Measurements from ENCODE around the gene RERE.

Gene RERE

DNA sequence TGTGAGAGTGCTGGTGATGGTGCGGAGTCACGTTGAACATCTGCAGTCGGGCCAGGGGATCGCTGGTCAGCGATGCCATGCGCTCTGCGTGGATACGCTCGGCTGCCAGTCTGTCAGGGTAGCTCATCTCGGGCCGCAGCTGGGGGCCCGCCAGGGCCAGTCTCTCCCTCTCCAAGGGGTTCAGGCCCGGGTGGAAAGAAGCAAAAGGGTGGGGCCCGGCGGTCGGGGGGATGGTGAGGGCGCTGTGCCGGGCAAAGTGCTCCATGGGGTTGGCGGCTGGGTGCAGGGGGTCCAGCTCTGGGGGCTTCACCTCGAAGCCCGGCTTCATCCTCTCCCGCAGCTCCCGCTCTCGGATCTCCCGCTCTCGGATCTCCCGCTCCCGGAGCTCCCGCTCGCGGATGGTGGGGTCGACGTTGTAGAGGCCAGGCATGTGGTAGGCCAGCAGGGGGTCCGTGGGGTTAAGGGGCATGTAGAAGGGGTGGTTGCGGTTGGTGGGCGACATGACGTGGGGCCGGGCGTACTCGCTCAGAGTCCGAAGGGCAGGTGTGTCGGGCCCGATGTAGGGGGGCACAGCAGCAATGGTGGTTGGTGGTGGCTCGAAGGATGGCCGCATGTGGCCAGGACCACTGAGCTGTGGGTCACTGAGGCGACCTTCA, 459.1 kb downstream of the RERE start:
- TF ChIP-seq ZBTB7A (IDR thresholded peaks at IDR 0.05; ENCODE audit: low read depth) (no peak), TCF12 (IDR thresholded peaks at IDR 0.05; ENCODE audit: low read depth) (no peak)

DNA sequence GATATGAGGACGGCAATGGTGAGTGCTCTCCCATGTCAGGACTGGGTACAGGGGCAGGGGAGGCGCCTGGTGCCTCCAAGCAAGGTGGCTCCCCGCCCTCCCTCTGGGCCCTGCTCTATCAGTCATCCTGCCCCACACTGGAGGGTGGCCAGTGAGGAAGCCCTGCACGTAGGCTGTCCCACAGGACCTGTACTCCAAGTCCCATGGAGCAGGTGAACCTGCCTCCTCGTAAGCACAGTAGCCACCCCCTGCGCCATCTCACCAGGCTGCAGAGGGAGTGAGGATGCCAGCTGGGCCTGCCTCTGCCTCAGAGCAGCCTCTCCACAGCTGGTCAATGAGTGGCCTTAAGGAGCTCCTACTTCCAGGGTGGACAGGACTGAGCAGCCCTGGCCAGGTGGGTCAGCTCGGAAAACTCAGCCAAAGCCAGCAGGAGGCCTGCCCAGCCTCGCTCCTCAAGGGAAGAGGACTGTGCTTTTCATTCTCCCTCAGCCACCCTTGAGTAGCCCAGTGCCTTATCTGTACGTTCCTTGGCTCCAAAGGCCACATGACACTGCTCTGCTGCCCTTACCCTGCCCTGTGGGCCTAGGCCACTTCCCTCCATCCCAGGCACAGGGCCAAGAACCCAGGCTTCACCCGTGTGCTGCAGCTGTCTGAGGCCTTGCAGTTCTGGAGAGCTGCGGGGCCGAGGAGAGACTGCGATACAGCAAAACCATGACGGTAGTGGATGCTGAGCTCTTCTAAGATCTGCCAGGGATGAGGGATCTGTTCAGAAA, 459.9 kb downstream of the RERE start:
- no peak for TF ChIP-seq NFIC (IDR thresholded peaks at IDR 0.05)
- TF ChIP-seq CEBPB (IDR thresholded peaks at IDR 0.05) = no peak
- TF ChIP-seq ZBTB7A (IDR thresholded peaks at IDR 0.05; ENCODE audit: low read depth) = no peak
- TF ChIP-seq USF1 (IDR thresholded peaks at IDR 0.05) = no peak
- TF ChIP-seq TAF1 (IDR thresholded peaks at IDR 0.05; ENCODE audit: low read depth) = no peak
- TF ChIP-seq, protein P1, sequence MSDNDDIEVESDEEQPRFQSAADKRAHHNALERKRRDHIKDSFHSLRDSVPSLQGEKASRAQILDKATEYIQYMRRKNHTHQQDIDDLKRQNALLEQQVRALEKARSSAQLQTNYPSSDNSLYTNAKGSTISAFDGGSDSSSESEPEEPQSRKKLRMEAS (IDR thresholded peaks at IDR 0.05) = no peak
- no peak for TF ChIP-seq EGR1 (IDR thresholded peaks at IDR 0.05)
- TF ChIP-seq TCF12 (IDR thresholded peaks at IDR 0.05; ENCODE audit: low read depth) = no peak
- TF ChIP-seq FOXM1 (IDR thresholded peaks at IDR 0.05; ENCODE audit: borderline replicate concordance, low read depth) = no peak

- TF ChIP-seq TEAD4 (IDR thresholded peaks at IDR 0.05) (no peak), YY1 (IDR thresholded peaks at IDR 0.05; ENCODE audit: low read depth) (no peak), TAF1 (IDR thresholded peaks at IDR 0.05; ENCODE audit: low read depth) (no peak), EGR1 (IDR thresholded peaks at IDR 0.05) (no peak)
These were observed 460.9 kb downstream of the RERE start for GRCh38 chr1:8356256-8357209.

DNA sequence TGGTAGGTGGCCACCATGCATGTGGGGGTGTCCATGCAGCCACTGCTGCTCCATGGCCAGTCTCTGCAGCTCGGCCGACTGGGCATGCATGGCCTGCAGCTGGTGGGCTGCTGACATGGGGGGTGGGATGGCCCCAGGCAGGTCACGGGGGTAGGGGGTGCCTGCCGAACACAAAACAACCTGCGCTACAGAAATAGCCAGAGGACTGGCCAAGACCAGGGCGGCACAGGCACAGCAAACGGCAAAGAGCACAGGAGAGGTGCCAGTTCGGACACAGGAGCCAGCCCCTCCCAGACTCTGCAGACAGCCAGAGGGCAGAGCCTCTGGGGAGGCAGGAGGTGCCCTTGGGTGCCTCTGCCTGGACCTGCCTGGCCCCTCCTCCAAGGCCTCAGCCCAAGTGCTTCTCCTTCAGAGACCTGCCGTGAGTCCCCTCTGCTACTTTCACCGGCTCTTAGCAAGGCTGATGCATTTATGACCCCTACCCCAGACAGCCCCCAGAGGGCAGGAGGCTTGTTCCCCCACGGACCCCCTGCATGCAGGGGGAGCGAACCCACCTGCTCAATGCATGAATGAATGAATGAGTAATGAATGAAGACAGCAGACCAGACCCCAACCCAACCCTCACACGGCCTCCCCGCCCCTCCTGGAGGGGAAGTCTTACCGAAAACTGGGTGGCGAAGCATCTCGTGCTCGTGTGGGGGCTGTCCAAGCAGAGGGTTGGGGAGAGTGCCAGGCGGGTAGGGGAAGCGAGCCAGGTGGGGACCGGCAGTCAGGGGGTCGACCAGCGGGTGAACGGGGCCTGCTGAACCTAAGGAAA, 461.8 kb downstream of the RERE start:
- TF ChIP-seq TAF1 (IDR thresholded peaks at IDR 0.05; ENCODE audit: low read depth) = no peak
- no peak for TF ChIP-seq TEAD4 (IDR thresholded peaks at IDR 0.05)
- TF ChIP-seq, protein P2, sequence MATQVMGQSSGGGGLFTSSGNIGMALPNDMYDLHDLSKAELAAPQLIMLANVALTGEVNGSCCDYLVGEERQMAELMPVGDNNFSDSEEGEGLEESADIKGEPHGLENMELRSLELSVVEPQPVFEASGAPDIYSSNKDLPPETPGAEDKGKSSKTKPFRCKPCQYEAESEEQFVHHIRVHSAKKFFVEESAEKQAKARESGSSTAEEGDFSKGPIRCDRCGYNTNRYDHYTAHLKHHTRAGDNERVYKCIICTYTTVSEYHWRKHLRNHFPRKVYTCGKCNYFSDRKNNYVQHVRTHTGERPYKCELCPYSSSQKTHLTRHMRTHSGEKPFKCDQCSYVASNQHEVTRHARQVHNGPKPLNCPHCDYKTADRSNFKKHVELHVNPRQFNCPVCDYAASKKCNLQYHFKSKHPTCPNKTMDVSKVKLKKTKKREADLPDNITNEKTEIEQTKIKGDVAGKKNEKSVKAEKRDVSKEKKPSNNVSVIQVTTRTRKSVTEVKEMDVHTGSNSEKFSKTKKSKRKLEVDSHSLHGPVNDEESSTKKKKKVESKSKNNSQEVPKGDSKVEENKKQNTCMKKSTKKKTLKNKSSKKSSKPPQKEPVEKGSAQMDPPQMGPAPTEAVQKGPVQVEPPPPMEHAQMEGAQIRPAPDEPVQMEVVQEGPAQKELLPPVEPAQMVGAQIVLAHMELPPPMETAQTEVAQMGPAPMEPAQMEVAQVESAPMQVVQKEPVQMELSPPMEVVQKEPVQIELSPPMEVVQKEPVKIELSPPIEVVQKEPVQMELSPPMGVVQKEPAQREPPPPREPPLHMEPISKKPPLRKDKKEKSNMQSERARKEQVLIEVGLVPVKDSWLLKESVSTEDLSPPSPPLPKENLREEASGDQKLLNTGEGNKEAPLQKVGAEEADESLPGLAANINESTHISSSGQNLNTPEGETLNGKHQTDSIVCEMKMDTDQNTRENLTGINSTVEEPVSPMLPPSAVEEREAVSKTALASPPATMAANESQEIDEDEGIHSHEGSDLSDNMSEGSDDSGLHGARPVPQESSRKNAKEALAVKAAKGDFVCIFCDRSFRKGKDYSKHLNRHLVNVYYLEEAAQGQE (IDR thresholded peaks at IDR 0.05; ENCODE audit: low read depth) = no peak
- TF ChIP-seq RAD21 (IDR thresholded peaks at IDR 0.05; ENCODE audit: low read depth) = no peak
- no peak for TF ChIP-seq FOXM1 (IDR thresholded peaks at IDR 0.05; ENCODE audit: borderline replicate concordance, low read depth)
- TF ChIP-seq, protein P1 (IDR thresholded peaks at IDR 0.05) = no peak
- no peak for TF ChIP-seq CEBPB (IDR thresholded peaks at IDR 0.05)
- TF ChIP-seq NFIC (IDR thresholded peaks at IDR 0.05) = no peak
- no peak for TF ChIP-seq ZBTB7A (IDR thresholded peaks at IDR 0.05; ENCODE audit: low read depth)
- no peak for TF ChIP-seq USF1 (IDR thresholded peaks at IDR 0.05)
- no peak for TF ChIP-seq TCF12 (IDR thresholded peaks at IDR 0.05; ENCODE audit: low read depth)
- TF ChIP-seq YY1 (IDR thresholded peaks at IDR 0.05; ENCODE audit: low read depth) = no peak
- no peak for TF ChIP-seq EGR1 (IDR thresholded peaks at IDR 0.05)
- no peak for TF ChIP-seq EP300 (IDR thresholded peaks at IDR 0.05; ENCODE audit: borderline replicate concordance)
- TF ChIP-seq CREB1 (IDR thresholded peaks at IDR 0.05; ENCODE audit: low read depth) = no peak

DNA sequence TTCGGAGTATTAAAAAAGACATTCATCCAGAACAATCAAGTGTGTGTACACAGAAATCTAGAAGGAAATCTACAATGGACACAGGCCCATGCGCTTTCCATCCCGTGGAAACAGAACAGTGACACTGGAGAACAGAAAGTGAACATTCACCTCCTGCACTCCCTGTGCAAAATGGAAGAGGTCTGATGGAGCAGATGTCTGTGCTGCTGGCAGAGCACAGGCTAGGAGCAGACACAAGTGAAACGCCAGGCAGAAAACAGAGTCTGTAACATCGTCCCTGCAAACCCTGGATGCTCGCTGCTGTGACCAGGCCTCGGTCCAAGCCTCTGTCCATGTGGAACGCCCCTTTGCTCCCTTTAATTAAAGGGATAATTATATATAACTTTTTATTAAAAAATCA, 463.4 kb downstream of the RERE start:
- TF ChIP-seq YY1 (IDR thresholded peaks at IDR 0.05; ENCODE audit: low read depth) (no peak), CREB1 (IDR thresholded peaks at IDR 0.05; ENCODE audit: low read depth) (no peak), TCF12 (IDR thresholded peaks at IDR 0.05; ENCODE audit: low read depth) (no peak), FOXM1 (IDR thresholded peaks at IDR 0.05; ENCODE audit: borderline replicate concordance, low read depth) (no peak), TAF1 (IDR thresholded peaks at IDR 0.05; ENCODE audit: low read depth) (no peak), TEAD4 (IDR thresholded peaks at IDR 0.05) (no peak), NFIC (IDR thresholded peaks at IDR 0.05) (no peak), USF1 (IDR thresholded peaks at IDR 0.05) (no peak), ZBTB7A (IDR thresholded peaks at IDR 0.05; ENCODE audit: low read depth) (no peak), RAD21 (IDR thresholded peaks at IDR 0.05; ENCODE audit: low read depth) (no peak), EGR1 (IDR thresholded peaks at IDR 0.05) (no peak), EP300 (IDR thresholded peaks at IDR 0.05; ENCODE audit: borderline replicate concordance) (no peak), CEBPB (IDR thresholded peaks at IDR 0.05) (no peak)
- TF ChIP-seq, protein P2 (IDR thresholded peaks at IDR 0.05; ENCODE audit: low read depth) = no peak
- TF ChIP-seq, protein P1 (IDR thresholded peaks at IDR 0.05) = no peak

Data from Ishikawa (cell line).